Mononuclear cell (primary cell): Measurements from ENCODE around the gene FKBP5. TPM values are rescaled to one million over a fixed set of nuclear protein-coding genes. Genes with fewer than 3 reads are reported as not detected.

Experiments used
- H3K27me3 ChIP-seq: 2 replicates; pipeline ENCODE4 v1.6.0; 2011; ENCODE audit warnings: low read length, control low read depth; ENCODE audit not compliant: insufficient read depth
- H3K4me1 ChIP-seq: 2 replicates; pipeline ENCODE4 v1.5.1; 2011; ENCODE audit warnings: mild to moderate bottlenecking, low read length, control low read depth; ENCODE audit not compliant: insufficient read depth
- H3K4me3 ChIP-seq: 2 replicates; pipeline ENCODE4 v1.5.1; 2011; ENCODE audit warnings: mild to moderate bottlenecking, low read length, moderate library complexity
- H3K9me3 ChIP-seq: 2 replicates; pipeline ENCODE4 v1.5.1; 2011; ENCODE audit warnings: low read depth, mild to moderate bottlenecking, control low read depth, low read length
- total RNA-seq: library from RNA; depleted of rRNA; stranded (reverse); fragments of >200 nt; gene quantifications from one replicate; pipeline ENCODE4 v1.2.3, GENCODE V29; 2012

The FKBP5 gene
- total RNA-seq, 1 donor: 20.1 TPM

DNA sequence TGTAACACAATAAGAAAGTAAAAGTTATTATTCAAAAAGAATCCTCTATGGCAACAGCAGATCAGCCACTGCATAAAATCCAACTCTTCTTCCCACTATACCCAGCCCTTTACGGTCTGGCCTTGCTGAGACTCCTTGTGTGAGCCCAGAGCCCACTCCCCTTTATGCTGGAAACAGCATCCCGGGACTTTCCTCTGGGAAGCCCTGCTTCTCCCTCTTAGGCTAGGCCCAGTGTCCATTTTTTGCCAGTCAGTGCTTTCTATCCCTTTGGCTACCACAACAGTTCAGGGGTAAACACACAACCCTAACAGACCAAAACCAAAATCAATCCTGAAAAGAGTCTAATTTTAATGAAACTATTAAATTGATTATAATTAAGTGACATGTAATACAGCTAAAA lies 20.6 kb downstream of the FKBP5 start:
- H3K4me3 ChIP-seq: no peak overlapping the region
- no peaks in the 10 kb centered on the region for H3K9me3 ChIP-seq
- no peaks in the 10 kb centered on the region for H3K27me3 ChIP-seq
- H3K4me1 ChIP-seq: peaks cover 33% of the 10 kb centered on the region

DNA sequence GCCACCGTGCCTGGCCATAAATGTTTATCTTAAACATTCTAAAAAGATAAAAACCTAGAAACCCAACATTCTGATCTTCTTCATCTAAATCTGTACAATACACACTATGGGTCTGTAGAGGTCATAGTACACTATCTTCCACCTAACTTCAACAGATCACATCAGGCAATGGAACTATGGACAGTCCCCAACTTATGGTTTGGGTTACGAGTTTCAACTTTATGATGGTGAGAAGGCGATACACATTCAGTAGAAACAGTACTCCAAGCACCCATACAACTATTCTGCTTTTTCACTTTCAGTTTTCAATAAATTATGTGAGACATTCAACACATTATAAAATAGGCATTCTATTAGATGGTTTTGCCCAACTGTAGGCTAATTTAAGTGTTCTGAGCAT lies 23.1 kb downstream of the FKBP5 start:
- no peak overlapping the region for H3K4me3 ChIP-seq
- no peaks in the 10 kb centered on the region for H3K27me3 ChIP-seq
- no peaks in the 10 kb centered on the region for H3K9me3 ChIP-seq
- H3K4me1 ChIP-seq: peaks cover 31% of the 10 kb centered on the region

DNA sequence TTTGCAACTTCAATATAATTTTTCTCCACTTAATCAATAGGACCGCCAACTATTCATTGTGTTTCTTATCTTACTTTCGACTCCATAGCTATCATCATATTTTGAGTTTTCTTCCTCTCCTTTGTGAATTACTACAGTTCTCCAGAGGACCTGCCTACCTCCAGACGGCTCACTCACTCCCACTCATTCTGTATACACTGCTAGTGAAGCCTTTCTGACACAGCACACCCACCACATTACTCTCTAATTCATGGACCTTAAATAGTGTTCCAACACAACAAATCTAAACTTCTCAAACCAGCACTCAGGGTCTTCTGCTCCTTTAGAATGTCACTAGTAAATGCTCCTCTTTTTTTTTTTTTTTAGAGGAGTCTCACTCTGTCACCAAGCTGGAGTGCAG lies 23.8 kb downstream of the FKBP5 start:
- Histone ChIP-seq H3K9me3 (no peaks in the 10 kb centered on the region), H3K27me3 (no peaks in the 10 kb centered on the region), H3K4me3 (no peak overlapping the region), H3K4me1 (peaks cover 31% of the 10 kb centered on the region)

DNA sequence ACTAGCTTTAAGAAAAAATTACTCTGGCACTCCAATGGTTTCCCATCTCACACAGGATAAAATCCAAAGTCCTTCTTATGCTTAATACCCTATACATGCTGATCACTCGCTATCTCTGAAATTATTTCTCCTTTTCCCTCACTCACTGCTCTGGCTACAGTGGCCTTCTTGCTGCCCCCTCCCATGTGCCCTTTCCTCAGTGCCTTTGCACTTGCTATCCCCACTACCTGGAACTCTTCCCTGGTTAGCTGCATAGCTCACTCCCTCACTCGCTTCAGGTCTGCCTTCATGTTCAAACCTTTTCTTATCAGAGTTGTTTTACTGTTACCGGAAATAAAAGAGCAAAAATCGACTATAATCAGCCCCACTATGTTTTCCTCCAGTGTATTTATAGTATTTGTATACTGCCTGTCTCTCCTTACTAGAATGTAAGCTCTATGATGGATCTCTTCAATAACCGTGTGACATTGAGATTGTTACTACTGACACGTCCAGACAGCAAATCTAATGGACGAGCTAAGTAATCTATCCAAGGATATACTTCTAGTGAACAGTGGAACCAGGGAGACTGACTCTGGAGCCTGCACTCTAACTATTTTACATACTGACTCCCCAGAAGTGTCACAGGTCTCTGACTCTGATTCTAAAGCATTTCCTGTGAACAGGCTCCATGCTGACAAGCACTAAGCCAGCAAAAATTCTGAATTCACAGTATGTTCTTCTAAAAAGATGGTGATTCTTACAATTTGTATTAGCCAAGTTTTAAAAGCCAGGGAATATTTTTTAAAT lies 25.1 kb downstream of the FKBP5 start:
- Histone ChIP-seq H3K27me3 (no peaks in the 10 kb centered on the region), H3K9me3 (no peaks in the 10 kb centered on the region), H3K4me1 (peaks cover 31% of the 10 kb centered on the region), H3K4me3 (no peak overlapping the region)

DNA sequence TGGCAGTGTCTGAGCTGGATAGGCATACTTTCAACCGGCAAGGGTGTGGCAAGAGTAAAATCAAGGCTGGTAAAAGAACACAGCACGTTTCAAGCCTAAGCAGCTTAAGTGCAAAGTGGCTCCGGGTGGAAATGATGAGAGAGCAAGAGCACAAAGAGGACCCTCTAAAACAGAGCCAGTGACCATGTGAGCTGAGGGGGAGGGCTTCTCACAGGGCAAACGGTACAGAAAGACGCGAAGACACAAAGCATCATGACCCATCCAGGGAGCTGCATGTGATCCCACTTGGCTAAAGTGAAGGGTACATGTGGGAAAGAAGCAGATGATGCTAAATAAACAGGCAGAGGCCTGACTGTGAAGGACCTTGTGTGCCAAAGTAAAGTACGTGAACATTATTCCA lies 25.7 kb downstream of the FKBP5 start:
- Histone ChIP-seq H3K4me3 (no peak overlapping the region), H3K4me1 (peaks cover 28% of the 10 kb centered on the region), H3K27me3 (no peaks in the 10 kb centered on the region), H3K9me3 (no peaks in the 10 kb centered on the region)

DNA sequence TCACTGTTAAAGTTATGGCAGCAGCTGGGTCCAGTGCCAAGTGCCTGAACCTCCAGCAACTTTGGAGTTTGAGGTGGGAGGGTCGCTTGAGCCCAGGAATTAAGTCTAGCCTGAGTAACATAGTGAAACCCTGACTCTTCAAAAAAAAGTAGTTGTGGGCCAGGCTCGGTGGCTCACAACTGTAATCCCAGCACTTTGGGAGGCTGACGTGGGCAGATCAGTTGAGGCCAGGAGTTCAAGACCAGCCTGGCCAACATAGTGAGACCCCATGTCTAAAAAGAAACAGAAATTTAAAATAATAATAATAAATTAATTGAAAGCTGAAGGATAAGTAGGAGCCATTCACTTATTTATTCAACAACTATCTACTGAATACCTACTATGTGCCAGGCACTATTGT lies 33.8 kb downstream of the FKBP5 start:
- H3K27me3 ChIP-seq: no peaks in the 10 kb centered on the region
- no peaks in the 10 kb centered on the region for H3K4me1 ChIP-seq

DNA sequence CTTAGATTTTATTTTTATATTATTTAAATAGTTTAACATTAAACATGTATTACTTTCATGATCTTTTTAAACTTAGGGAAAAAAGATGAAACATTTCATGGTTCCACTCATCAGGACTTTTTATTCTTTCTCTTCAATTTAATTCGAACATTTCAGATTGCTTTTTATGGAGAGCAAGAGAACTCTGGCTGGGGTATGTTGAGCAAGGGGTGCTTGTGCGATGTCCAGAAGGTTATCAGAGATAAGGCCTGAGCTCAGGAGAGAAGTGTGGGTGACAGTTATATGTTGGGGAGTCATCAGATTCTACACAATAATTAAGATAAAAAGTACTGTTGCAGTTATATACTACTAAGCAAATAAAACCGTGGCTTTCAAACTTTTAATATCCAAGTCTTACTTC lies 37.5 kb downstream of the FKBP5 start:
- Histone ChIP-seq H3K9me3 (no peaks in the 10 kb centered on the region), H3K4me3 (no peak overlapping the region), H3K27me3 (no peaks in the 10 kb centered on the region), H3K4me1 (peaks cover 5% of the 10 kb centered on the region)

More for the DNA sequence above, 33.8 kb downstream of the FKBP5 start:
- Histone ChIP-seq H3K9me3 (no peaks in the 10 kb centered on the region), H3K4me3 (no peak overlapping the region)

DNA sequence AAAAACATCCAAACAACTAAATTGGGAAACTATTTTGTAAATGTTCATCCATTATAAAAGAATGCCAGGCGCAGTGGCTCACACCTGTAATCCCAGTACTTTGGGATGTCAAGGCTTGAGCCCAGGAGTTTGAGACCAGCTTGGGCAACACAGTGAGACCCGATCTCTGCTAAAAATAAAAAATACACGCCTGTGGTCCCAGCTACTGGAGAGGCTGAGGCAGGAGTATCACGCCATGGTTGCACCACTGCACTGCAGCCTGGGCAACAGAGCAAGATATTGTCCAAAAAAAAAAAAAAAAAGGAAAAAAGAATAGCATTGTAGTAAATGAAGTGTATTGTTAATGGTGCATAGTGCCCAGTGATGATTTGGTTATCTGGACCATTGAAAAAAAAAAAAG lies 38.7 kb downstream of the FKBP5 start:
- H3K4me3 ChIP-seq: no peak overlapping the region
- no peaks in the 10 kb centered on the region for H3K27me3 ChIP-seq
- H3K9me3 ChIP-seq: no peaks in the 10 kb centered on the region
- peaks cover 5% of the 10 kb centered on the region for H3K4me1 ChIP-seq

DNA sequence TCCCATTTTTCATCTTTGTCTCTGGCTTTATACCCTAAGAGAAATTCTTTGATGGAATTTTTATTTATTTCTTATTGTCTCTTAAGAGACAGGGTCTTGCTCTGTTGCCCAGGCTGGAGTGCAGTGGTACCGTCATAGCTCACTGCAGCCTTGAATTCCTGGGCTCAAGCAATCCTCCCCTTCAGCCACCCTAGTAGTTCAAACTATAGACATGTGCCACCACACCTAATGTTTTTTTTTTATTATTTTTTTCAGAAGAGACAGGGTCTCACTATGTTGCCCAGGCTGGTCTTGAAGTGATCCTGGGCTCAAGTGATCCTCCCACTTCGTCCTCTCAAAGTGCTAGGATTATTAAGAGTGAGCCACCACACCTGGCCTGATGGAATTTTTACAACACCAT lies 40.5 kb downstream of the FKBP5 start:
- no peaks in the 10 kb centered on the region for H3K9me3 ChIP-seq
- H3K4me1 ChIP-seq: peaks cover 5% of the 10 kb centered on the region
- no peaks in the 10 kb centered on the region for H3K27me3 ChIP-seq
- no peak overlapping the region for H3K4me3 ChIP-seq

DNA sequence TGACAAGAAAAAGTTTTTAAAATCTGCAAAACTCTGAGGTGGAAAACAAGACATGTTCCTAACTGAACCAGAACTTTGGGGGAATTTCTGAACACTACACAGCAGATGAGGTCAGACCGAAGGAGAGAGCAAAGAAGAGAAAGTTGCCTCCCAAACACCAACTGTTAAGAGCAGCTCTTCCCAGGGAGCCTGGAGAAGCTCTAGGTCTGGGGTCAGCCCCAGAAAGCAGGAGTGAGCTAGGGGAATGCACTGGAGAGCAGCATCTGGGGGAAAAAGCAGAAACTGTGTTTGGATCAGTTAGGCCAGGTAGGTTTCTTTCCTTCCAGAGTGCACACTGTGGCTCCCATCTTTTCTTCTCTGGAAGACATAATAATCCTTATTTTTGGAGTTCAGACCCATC lies 41.3 kb downstream of the FKBP5 start:
- Histone ChIP-seq H3K27me3 (no peaks in the 10 kb centered on the region), H3K4me1 (peaks cover 5% of the 10 kb centered on the region), H3K4me3 (no peak overlapping the region), H3K9me3 (no peaks in the 10 kb centered on the region)

DNA sequence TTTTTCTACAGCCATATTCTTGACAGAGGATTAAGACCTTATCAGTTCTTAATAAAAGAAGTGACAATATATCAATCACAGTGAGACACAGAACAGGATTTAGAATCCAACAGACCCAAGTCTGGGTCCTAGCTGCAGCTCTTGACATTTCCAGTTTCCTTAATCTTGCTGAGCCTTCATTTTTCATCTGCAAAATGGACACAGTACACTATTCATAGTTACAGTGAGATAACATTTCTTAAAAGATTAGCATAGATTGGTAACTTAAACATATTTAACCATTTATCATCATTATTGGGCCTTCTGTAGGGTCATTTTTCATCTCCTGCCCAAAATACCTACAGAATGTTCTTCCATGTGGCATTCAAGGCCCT lies 45.6 kb downstream of the FKBP5 start:
- Histone ChIP-seq H3K4me1 (peaks cover 8% of the 10 kb centered on the region), H3K27me3 (no peaks in the 10 kb centered on the region), H3K9me3 (no peaks in the 10 kb centered on the region), H3K4me3 (no peak overlapping the region)

DNA sequence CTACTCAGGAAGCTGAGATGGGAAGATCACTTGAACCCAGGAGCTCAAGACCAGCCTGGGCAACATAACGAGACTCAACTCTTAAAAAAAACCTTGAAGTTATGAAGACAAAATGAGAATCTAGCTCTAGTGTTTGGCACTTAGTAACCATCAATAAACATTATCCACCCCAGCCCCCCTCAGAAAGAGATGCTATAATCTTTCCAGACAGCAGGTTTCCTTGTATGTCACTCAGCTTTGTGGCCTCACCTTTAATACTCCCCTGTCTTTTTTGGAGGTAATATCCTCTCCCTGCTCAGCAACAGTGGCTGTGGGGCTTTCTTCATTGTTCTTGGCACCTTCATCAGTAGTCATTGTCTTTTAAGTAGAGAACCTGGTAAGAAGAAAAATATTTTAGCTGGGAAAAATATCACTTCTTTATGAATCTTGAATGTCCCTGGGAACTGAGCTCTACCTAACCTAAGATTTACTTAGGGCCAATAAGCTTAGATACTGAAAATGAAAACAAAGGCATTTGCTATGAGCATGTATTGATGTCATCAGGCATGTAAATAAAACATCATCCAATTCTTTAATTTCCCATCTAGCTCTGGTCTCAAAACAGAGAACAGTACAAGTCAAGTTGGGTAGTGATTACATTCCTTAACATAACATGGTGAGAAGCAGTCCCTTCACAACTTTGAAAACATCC lies 46.1 kb downstream of the FKBP5 start:
- Histone ChIP-seq H3K4me3 (no peak overlapping the region), H3K27me3 (no peaks in the 10 kb centered on the region), H3K9me3 (no peaks in the 10 kb centered on the region), H3K4me1 (peaks cover 7% of the 10 kb centered on the region)

DNA sequence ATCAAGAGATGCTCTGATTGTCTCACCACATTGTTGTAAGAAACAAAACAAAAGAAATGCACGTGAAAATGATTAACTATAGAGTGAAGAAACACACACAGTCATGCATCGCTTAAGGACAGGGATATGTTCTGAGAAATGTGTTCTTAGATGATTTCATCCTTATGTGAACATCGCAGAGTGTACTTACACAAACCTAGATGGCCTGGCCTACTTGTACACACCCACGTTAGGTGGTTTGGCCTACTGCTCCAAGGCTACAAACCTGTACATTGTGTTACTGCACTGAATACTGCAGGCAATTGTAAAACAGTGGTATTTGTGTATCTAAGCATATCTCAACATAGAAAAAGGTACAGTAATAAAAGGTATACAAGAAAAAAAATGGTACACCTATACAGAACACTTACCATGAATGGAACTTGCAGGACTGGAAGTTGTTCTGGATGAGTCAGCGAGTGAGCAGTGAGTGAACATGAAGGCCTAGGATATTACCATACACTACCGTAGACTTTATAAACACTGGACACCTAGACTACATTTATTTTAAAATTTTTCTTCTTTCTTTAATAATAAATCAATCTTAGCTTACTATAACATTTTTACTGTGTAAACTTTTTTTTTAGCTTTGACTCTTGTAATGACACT lies 48.6 kb downstream of the FKBP5 start:
- Histone ChIP-seq H3K27me3 (no peaks in the 10 kb centered on the region), H3K9me3 (no peaks in the 10 kb centered on the region), H3K4me1 (peaks cover 3% of the 10 kb centered on the region), H3K4me3 (no peak overlapping the region)

DNA sequence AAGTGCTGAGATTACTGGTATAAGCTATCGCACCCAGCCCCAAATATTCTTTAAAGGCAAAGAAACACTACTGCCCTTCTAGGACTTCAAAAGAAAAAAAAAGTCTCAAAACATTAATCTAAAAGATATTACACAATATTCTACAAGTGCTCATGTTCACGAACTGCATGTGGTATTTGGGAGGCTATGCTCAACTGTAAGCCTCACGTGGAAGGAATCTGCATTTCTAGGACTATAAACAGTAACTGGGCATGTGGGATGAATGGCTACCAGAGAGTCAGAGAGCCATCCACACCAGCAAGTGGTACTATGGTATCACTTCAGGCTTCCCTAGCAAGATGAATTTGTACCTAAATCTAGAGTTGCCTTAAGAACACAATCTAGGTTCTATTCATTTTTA lies 50.0 kb downstream of the FKBP5 start:
- H3K9me3 ChIP-seq: no peaks in the 10 kb centered on the region
- H3K4me3 ChIP-seq: no peak overlapping the region
- no peaks in the 10 kb centered on the region for H3K27me3 ChIP-seq
- H3K4me1 ChIP-seq: peaks cover 3% of the 10 kb centered on the region

DNA sequence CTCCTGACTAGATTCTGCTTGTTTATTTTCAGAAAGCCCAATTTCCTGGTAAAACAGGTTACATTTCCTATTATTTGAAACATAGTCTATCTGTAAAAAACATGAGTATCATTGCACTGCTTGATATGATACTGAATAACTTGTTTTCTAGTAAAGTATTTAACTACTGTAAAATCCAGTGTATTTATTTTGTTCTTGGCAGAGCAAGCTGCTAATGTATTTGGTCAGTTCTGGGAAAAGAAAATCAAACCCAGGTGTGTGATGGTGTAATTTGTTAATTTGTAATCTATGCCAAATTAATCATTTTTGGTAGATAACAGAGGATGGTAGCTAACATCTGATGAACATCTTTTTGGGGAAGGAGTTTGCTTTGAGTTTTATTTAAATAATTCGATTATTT lies 50.8 kb downstream of the FKBP5 start:
- Histone ChIP-seq H3K4me3 (no peak overlapping the region), H3K9me3 (no peaks in the 10 kb centered on the region), H3K4me1 (peaks cover 3% of the 10 kb centered on the region), H3K27me3 (no peaks in the 10 kb centered on the region)
